KOPT-K1 (cell line): ENCODE data around the gene IL20RA.
"Not testable (repeated sequence)": the region's sequence is repeated elsewhere in the genome, so short reads cannot be mapped to it uniquely, and the experiment has no call there.

Experiments
- H3K27ac ChIP-seq: fragments of 200-600 bp; sonication (generic); 2 replicates; pipeline ENCODE4 v1.5.1; 2016; ENCODE audit warnings: antibody characterized with exemption, mild to moderate bottlenecking, low read depth, low read length; ENCODE audit not compliant: poor library complexity, severe bottlenecking
- H3K36me3 ChIP-seq: fragments of 200-600 bp; sonication (generic); 2 replicates; pipeline ENCODE4 v1.5.1; 2017; ENCODE audit warnings: antibody characterized with exemption, mild to moderate bottlenecking, low read length, moderate library complexity; ENCODE audit not compliant: insufficient read depth
- H3K9me3 ChIP-seq: fragments of 200-600 bp; sonication (generic); 2 replicates; pipeline ENCODE4 v1.5.1; 2017; ENCODE audit warnings: antibody characterized with exemption, low read length, mild to moderate bottlenecking; ENCODE audit not compliant: insufficient read depth, poor library complexity, severe bottlenecking

Gene IL20RA

GRCh38 chr6:136980070-136980469 lies 64.7 kb downstream of the IL20RA start:
- Histone ChIP-seq H3K9me3 (no peaks in the 10 kb centered on the region), H3K27ac (no peak overlapping the region), H3K36me3 (no peaks in the 10 kb centered on the region)

DNA sequence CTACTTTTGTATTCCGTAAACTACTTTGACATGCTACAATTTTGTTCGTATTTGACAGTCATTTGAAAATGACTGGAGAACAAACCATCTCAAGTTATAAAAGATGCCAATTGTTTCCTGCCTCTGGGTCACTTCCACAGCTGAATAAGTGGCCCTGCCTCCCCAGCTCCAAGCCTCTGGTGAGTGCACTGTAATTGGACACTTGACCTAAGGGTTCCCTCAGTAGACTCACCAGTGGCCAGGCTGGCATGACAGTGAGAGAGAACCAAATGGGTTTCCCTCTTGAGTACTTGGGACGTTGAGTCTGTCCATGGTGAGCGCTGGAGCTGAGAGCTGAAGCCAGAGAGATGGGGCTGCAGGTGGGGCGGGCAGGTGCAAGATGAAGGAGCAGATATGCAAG lies 65.6 kb downstream of the IL20RA start:
- Histone ChIP-seq H3K36me3 (no peaks in the 10 kb centered on the region), H3K9me3 (no peaks in the 10 kb centered on the region), H3K27ac (no peak overlapping the region)

DNA sequence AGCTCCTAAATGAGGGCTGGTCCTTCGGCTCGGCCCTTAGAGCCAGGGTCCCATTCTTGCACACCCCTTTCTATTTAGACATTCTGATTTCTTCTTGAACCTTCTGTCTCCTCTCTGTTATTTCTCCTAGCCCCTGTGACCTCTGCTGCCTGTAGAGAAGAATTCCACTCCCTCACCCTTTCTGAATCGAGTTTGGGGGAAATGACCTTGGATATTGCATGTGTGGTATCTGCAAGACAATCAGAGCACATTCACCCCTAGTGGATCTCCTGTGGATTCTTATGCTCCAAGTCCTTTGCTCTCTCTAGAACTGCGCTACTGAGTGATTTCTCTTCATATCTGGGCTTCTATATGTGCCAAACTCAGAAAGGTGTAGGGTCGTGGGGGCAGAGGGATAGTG lies 67.7 kb downstream of the IL20RA start:
- Histone ChIP-seq H3K36me3 (no peaks in the 10 kb centered on the region), H3K27ac (no peak overlapping the region), H3K9me3 (no peaks in the 10 kb centered on the region)

GRCh38 chr6:136975089-136975715 lies 69.6 kb downstream of the IL20RA start:
- Histone ChIP-seq H3K36me3 (no peaks in the 10 kb centered on the region), H3K9me3 (no peaks in the 10 kb centered on the region), H3K27ac (no peak overlapping the region)

DNA sequence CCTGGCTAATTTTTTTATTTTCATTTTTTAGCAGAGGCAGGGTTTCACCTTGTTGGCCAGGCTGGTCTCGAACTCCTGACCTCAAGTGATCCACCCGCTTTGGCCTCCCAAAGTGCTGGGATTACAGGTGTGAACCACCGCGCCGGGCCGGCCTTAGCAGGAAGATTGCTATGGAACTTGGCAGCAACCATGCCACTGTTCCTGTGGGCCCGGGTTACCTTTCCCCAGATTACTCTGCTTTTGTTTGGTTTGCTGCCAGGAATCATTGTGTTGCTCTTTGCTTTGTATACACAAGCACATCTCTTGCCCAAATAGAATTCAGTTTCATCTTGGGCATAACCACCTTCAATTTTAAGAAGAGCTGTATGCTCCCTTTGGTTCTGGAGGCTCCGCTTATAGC lies 71.0 kb downstream of the IL20RA start:
- not testable (repeated sequence) for H3K36me3 ChIP-seq, H3K27ac ChIP-seq, H3K9me3 ChIP-seq

- no peaks in the 10 kb centered on the region for H3K36me3 ChIP-seq
- no peaks in the 10 kb centered on the region for H3K9me3 ChIP-seq
- H3K27ac ChIP-seq: no peak overlapping the region
Measured at GRCh38 chr6:136971609-136972008, 73.2 kb downstream of the IL20RA start.

DNA sequence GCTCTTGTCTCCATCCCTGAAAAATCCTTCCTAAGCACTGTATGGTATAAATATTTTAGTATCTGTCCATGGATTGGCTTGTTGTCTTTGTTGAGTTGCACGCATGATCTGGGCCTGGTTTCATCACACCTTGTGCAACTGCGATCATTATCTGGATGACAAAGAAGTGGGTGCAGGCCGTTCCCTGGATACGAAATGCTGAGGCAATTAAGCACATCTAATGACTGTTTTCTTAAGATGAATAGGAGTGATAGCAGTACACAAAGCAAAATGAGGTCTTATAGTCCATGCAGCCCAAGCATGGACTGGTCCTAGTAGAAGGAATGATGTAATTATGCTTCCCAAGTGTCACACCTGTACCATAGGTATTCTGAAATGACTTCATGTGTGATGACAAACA lies 74.8 kb downstream of the IL20RA start:
- Histone ChIP-seq H3K27ac (no peak overlapping the region), H3K9me3 (no peaks in the 10 kb centered on the region), H3K36me3 (no peaks in the 10 kb centered on the region)

GRCh38 chr6:136969433-136969832 lies 75.3 kb downstream of the IL20RA start:
- H3K27ac ChIP-seq: no peak overlapping the region
- H3K9me3 ChIP-seq: no peaks in the 10 kb centered on the region
- H3K36me3 ChIP-seq: no peaks in the 10 kb centered on the region

GRCh38 chr6:136968837-136969236 lies 75.9 kb downstream of the IL20RA start:
- Histone ChIP-seq H3K9me3 (no peaks in the 10 kb centered on the region), H3K36me3 (no peaks in the 10 kb centered on the region), H3K27ac (no peak overlapping the region)

DNA sequence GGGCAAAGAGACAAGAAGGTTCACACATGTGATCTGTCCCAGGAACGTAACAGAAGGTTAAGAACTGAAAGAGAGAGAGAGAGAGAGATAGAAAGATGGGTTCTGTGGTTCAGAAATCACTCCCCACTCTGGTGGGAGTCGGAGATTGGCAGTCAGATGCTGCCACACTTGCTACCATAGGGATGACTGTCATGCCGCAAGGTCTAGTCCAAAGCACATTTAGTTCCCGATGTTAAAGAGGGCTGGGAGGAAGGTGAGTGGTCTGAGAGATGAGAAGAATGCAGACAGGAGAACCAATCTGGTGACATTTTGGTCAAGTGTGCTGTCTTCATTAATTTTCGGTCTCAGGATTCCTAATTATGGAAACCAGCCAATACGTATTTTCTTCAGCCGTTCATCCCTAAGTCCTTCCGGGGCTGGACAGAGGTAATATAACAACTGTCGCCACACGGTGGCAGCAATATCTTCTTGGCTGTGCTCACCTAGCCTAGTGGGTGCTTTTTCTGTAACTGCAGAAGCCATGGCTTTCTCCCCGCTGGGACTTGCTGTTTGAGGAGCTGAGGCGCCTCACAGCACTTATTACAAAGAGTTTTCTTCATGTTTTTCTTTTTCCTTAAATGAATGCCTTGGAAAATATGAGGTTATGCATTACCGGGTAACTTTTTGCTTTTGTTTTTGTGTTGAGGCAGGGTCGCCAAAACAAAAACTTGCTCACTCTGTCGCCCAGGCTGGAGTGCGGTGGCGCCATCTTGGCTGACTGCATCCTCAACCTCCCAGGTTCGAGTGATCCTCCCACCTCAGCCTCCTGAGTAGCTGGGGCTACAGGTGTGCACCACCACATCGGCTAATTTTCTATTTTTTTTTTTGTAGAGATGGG lies 76.7 kb downstream of the IL20RA start:
- no peak overlapping the region for H3K27ac ChIP-seq
- no peaks in the 10 kb centered on the region for H3K9me3 ChIP-seq
- H3K36me3 ChIP-seq: no peaks in the 10 kb centered on the region

GRCh38 chr6:136964398-136964797 lies 80.4 kb downstream of the IL20RA start:
- no peak overlapping the region for H3K27ac ChIP-seq
- H3K36me3 ChIP-seq: no peaks in the 10 kb centered on the region

GRCh38 chr6:136963259-136963658 lies 81.5 kb downstream of the IL20RA start:
- Histone ChIP-seq H3K9me3 (no peaks in the 10 kb centered on the region), H3K36me3 (no peaks in the 10 kb centered on the region), H3K27ac (no peak overlapping the region)

More at GRCh38 chr6:136964398-136964797, 80.4 kb downstream of the IL20RA start:
- no peaks in the 10 kb centered on the region for H3K9me3 ChIP-seq

GRCh38 chr6:136962661-136963060 lies 82.1 kb downstream of the IL20RA start:
- Histone ChIP-seq H3K27ac (no peak overlapping the region), H3K9me3 (no peaks in the 10 kb centered on the region), H3K36me3 (no peaks in the 10 kb centered on the region)

DNA sequence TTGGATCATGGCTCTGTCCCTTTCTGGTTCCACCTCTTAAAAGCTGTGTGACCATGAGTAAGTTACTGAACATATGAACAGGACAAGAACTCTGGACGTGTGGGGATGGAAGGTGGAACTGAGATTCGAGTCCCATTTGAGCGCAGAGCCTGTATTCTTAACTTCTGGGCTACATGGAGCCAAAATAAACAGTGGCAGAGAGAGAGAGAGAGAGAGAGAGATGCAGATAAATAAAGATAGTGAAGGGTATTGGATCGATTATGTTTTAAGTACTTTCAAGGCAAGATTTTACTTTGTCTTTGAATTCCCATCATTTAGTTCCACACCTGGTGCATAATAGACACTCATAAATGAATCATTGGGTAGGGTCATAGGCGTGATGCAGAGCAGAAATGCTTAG lies 82.9 kb downstream of the IL20RA start:
- H3K27ac ChIP-seq: no peak overlapping the region
- no peaks in the 10 kb centered on the region for H3K9me3 ChIP-seq
- no peaks in the 10 kb centered on the region for H3K36me3 ChIP-seq

- H3K9me3 ChIP-seq: no peaks in the 10 kb centered on the region
- no peak overlapping the region for H3K27ac ChIP-seq
- H3K36me3 ChIP-seq: no peaks in the 10 kb centered on the region
Measured at GRCh38 chr6:136960781-136961180, 84.0 kb downstream of the IL20RA start.

- not testable (repeated sequence) for H3K36me3 ChIP-seq, H3K27ac ChIP-seq, H3K9me3 ChIP-seq
Measured at GRCh38 chr6:136959935-136960334, 84.8 kb downstream of the IL20RA start.
